Nephron (organoid): Measurements from ENCODE around the gene RTN4RL1.

Experiments used
- H3K27ac Mint-ChIP-seq, 3 experiments: 2 replicates each; pipeline ENCODE4 v1.8.0; 2020; ENCODE audit warnings: mixed read lengths in 3 of 3, mild to moderate bottlenecking in 2 of 3, moderate library complexity in 1 of 3
- H3K27me3 Mint-ChIP-seq: 2 replicates; pipeline ENCODE4 v1.8.0; 2021; ENCODE audit warnings: low read depth, mild to moderate bottlenecking, moderate library complexity, mixed read lengths
- H3K36me3 Mint-ChIP-seq: 2 replicates; pipeline ENCODE4 v1.8.0; 2020; ENCODE audit warnings: low read depth, mixed read lengths
- H3K4me1 Mint-ChIP-seq: 2 replicates; pipeline ENCODE4 v1.8.0; 2020; ENCODE audit warnings: mixed read lengths
- H3K4me3 Mint-ChIP-seq, 3 experiments: 2 replicates each; pipeline ENCODE4 v1.8.0; 2020; ENCODE audit warnings: mild to moderate bottlenecking in 3 of 3, mixed read lengths in 3 of 3, moderate library complexity in 2 of 3
- H3K9me3 Mint-ChIP-seq: 2 replicates; pipeline ENCODE4 v1.8.0; 2020; ENCODE audit warnings: mixed read lengths
- TF ChIP-seq, protein P1 (sequence below), 3 experiments: fragments of 200-600 bp; sonication (generic); IDR thresholded peaks; one replicate each; pipeline ENCODE4 v1.5.0; 2021; ENCODE audit warnings: antibody characterized with exemption in 3 of 3; ENCODE audit not compliant: unreplicated experiment in 3 of 3

RTN4RL1 gene

DNA sequence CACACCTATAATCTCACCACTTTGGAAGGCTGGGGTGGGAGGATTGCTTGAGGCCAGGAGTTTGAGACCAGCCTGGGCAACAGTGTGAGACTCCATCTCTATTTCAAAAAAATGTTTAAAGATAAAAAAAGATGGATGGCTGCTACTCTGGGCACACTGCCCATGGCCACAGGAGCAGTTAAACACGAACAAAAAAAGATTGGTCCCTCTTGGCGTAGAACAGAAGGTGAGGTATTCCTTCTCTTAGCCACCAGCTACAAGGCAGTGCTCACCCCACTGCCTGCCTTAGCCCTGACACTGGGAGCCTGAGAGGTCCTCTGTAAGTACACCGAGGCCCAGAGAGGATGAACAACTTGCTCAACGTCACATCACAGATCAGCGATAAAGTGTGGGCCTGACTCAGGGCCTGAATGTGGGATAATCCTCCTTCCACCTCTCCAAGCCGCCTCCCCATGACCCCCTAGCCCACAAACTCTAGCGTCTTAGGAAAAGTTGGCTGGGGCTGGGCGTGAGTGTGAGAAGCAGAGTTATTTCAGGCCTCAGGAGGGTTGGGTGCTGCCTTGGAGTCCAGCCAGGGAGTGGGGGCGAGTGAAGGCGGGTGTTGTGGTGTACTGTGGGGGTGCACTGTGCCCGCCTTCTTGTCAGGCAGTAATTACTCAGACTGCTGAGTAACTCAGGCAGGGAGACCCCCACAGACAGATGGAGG, 2.5 kb upstream of the RTN4RL1 start:
- Mint-ChIP-seq H3K27me3 (peaks cover 54% of the 10 kb centered on the region), H3K4me1 (peaks cover 15% of the 10 kb centered on the region), H3K9me3 (peaks cover 3% of the 10 kb centered on the region), H3K4me3 (peak overlapping the region; percentile 57 to 69 (median 60)), H3K27ac (no peak overlapping the region), H3K36me3 (no peaks in the 10 kb centered on the region)
- TF ChIP-seq, protein P1, sequence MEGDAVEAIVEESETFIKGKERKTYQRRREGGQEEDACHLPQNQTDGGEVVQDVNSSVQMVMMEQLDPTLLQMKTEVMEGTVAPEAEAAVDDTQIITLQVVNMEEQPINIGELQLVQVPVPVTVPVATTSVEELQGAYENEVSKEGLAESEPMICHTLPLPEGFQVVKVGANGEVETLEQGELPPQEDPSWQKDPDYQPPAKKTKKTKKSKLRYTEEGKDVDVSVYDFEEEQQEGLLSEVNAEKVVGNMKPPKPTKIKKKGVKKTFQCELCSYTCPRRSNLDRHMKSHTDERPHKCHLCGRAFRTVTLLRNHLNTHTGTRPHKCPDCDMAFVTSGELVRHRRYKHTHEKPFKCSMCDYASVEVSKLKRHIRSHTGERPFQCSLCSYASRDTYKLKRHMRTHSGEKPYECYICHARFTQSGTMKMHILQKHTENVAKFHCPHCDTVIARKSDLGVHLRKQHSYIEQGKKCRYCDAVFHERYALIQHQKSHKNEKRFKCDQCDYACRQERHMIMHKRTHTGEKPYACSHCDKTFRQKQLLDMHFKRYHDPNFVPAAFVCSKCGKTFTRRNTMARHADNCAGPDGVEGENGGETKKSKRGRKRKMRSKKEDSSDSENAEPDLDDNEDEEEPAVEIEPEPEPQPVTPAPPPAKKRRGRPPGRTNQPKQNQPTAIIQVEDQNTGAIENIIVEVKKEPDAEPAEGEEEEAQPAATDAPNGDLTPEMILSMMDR (IDR thresholded peaks at IDR 0.05; ENCODE audit: unreplicated experiment in 3 of 3), result no peak

DNA sequence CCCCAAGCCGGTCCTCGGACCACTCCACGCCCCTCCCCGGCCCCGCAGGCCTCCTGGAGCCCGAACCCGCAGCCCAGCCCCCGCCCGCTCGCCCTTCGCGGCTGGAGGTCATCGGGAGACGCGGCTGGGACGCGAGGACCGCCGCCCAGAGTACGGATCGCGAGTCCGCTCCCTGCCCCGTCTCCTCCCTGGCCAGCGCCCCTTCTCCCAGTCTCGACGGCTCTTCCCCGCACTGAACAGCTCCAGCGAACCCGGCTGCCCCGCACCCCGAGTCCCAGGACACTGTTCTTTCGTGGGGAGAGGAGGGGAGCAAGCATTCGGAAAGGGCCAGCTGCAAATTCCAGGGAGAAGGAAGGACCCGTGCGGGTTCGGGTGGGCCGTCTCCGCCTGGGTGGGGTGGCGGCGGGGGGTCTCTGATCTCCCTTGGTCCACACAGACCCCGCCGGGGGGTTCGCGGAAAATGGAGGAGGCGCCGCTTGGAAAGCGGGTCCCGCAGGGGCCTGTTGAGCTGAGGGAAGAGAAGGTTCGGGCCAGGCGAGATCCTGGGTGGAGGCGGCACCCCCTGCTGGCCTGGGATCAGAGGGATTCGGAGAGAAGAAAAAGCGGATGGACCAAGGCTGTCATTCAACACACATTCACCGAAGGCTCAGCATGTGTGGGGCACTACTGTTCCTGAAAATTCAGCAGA, 632 bp upstream of the RTN4RL1 start:
- peaks cover 3% of the 10 kb centered on the region for H3K9me3 Mint-ChIP-seq
- peak overlapping the region in 2 of 3 experiments; percentile 3 to 74 for H3K27ac Mint-ChIP-seq
- peaks cover 68% of the 10 kb centered on the region for H3K27me3 Mint-ChIP-seq
- TF ChIP-seq, protein P1 (IDR thresholded peaks at IDR 0.05; ENCODE audit: unreplicated experiment in 3 of 3), result peak; percentile 70 to 77 (median 72)
- no peaks in the 10 kb centered on the region for H3K36me3 Mint-ChIP-seq
- peaks cover 12% of the 10 kb centered on the region for H3K4me1 Mint-ChIP-seq
- peak overlapping the region; percentile 81 to 82 (median 82) for H3K4me3 Mint-ChIP-seq

DNA sequence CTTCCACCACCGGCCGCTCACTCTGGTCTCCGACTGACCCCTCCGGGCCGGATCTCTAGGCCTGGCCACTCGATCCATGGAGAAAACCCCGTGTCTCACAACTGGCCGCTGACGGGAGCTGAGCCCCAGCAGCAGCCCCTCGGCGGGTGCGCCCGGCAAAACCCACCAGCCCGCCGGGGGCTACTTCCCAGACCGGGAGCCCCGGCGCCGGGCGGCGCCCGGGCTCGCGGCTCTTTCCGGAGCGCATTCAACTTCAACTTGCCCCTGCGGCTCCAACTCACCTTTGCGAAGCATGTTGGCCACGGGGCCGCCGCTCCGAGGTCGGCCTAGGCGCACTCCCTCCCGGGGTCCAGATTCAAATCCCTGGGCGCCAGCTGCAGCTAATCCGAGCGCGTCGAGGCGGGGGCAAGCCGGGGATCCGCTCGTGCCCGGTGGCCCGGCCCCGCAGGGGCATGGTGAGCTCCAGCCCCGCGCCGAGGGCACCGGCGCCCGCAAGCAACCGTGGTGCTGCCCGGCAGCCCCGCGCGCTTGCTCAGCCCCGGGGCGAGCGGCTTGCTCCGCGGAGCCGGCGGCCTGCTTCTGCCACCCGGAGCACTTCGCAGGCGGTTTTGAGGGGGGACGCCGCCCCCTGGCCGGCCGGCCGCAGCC, 438 bp downstream of the RTN4RL1 start:
- Mint-ChIP-seq H3K27ac (no peak overlapping the region), H3K4me3 (peak overlapping the region; percentile 82 to 85 (median 83)), H3K27me3 (peaks cover 79% of the 10 kb centered on the region), H3K4me1 (peaks cover 6% of the 10 kb centered on the region), H3K9me3 (peaks cover 3% of the 10 kb centered on the region), H3K36me3 (no peaks in the 10 kb centered on the region)
- TF ChIP-seq, protein P1 (IDR thresholded peaks at IDR 0.05; ENCODE audit: unreplicated experiment in 3 of 3), result no peak

DNA sequence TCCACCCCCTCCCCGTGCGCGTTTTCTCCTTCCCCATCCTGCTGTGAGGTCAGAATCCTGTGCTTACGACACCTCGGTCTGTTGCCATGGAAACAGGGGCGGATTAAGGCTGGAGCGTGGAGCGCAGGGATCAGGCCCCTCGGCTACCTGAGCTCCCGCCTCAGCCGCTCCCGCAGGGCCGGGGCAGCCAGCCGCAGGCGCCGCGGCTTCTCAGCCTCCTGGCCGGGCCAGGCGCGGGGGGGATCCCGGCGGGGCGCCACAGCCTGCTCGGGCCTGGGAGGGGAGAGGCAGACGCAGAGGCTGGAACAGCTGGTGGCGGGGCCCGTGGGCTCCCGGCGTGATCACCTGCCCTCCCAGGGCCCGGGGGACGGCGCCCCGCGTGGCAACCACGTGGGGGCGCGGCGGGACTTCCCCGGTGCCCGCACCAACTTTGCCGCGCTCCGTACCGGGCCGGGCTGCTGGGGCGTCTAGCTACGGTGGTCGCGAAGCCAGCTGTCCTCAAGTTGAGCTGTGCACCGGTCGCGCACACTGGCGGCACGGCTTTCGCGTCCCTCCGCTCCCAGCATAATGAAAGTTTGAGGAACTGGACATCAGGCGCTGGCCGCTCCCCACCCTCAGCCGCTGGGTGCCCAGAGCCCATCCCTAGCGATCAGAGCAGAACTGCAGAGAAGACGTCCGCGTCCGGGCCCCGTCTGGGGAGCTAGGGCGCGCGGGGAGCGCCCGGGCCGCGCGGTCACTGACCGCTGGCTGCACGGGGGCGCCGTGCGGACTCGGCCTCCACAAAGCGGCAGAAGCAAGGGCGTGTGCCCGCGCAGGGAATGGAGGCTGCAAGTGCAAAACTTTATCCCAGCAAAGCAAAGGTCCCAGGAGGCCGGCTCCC, 1.2 kb downstream of the RTN4RL1 start:
- peak overlapping the region; percentile 82 to 85 (median 83) for H3K4me3 Mint-ChIP-seq
- H3K27me3 Mint-ChIP-seq, result peaks cover 84% of the 10 kb centered on the region
- TF ChIP-seq, protein P1 (IDR thresholded peaks at IDR 0.05; ENCODE audit: unreplicated experiment in 3 of 3), result no peak
- peaks cover 3% of the 10 kb centered on the region for H3K9me3 Mint-ChIP-seq
- no peak overlapping the region for H3K27ac Mint-ChIP-seq
- H3K36me3 Mint-ChIP-seq, result no peaks in the 10 kb centered on the region
- peaks cover 6% of the 10 kb centered on the region for H3K4me1 Mint-ChIP-seq

DNA sequence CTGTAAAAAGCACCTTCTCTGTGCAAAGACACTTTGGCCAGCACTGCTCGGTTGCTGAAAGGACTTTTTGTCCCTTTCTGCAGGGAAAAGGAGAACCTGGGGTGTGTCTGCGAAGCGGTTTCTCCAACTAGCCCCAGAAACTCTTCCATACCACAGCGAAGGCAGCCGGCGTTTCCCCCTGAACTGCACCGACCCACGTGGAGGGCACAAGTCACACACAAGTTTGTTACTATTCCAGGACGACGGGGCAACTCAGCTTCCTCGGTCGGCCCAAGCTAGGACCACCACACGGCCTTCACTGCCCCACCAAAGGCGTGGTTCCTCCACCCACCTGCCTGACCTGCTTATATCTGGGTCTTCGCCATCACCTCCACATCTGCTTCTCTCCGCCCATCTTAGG, 1.9 kb downstream of the RTN4RL1 start:
- Mint-ChIP-seq H3K27me3 (peaks cover 84% of the 10 kb centered on the region), H3K36me3 (no peaks in the 10 kb centered on the region), H3K27ac (no peak overlapping the region), H3K4me1 (peaks cover 8% of the 10 kb centered on the region), H3K9me3 (peaks cover 3% of the 10 kb centered on the region), H3K4me3 (peak overlapping the region; percentile 54 to 67 (median 56))
- TF ChIP-seq, protein P1 (IDR thresholded peaks at IDR 0.05; ENCODE audit: unreplicated experiment in 3 of 3), result no peak
